Muscle of arm (tissue), 12 donors: Measurements from ENCODE around the gene LRCH2. TPM values are rescaled to one million over a fixed set of nuclear protein-coding genes. Genes with fewer than 3 reads are reported as not detected.
"Not testable (repeated sequence)": the region's sequence is repeated elsewhere in the genome, so short reads cannot be mapped to it uniquely, and the experiment has no call there.

ENCODE experiments used
- DNase-seq: peaks from one replicate; pipeline ENCODE4 v3.0.0-alpha.2; 2013
- polyA plus RNA-seq, 12 donors: library from polyadenylated mRNA; unstranded; fragments of 120-200 nt; gene quantifications; one replicate each; pipeline ENCODE4 v1.2.1, GENCODE V29; 2013; ENCODE audit not compliant: insufficient read length in 12 of 12

Gene LRCH2
- polyA plus RNA-seq, 12 donors = 3.4 to 7.9 (median 5.8) TPM; not detected in 1

DNA sequence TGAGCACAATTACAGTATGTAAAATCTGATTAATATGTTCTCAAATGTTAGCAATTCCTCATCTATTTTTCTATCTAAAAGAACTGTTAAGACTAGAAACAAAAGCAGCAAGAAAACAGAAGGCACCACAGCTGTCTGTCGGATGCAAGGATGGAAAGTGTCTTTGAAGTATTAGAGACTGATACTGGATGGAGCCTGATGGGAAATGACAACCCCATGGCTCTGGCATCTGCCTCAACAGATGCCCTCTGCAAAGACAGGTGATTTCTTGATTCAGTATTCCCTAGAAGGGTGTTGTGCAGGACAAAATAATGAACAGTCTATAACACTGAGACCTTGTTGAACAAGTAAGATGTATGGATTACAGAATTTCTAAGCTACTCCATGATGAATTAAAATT is 19.7 kb downstream of the LRCH2 start:
- DNase-seq = no peak

- DNase-seq = not testable (repeated sequence)
Measured at GRCh38 chrX:115209547-115209946, 24.3 kb downstream of the LRCH2 start.

- no peak for DNase-seq
Measured at GRCh38 chrX:115204040-115204439, 29.9 kb downstream of the LRCH2 start.

GRCh38 chrX:115192244-115192700 is 41.6 kb downstream of the LRCH2 start:
- DNase-seq = no peak

GRCh38 chrX:115191490-115192243 is 42.2 kb downstream of the LRCH2 start:
- no peak for DNase-seq

GRCh38 chrX:115190636-115191489 is 43.0 kb downstream of the LRCH2 start:
- no peak for DNase-seq

DNA sequence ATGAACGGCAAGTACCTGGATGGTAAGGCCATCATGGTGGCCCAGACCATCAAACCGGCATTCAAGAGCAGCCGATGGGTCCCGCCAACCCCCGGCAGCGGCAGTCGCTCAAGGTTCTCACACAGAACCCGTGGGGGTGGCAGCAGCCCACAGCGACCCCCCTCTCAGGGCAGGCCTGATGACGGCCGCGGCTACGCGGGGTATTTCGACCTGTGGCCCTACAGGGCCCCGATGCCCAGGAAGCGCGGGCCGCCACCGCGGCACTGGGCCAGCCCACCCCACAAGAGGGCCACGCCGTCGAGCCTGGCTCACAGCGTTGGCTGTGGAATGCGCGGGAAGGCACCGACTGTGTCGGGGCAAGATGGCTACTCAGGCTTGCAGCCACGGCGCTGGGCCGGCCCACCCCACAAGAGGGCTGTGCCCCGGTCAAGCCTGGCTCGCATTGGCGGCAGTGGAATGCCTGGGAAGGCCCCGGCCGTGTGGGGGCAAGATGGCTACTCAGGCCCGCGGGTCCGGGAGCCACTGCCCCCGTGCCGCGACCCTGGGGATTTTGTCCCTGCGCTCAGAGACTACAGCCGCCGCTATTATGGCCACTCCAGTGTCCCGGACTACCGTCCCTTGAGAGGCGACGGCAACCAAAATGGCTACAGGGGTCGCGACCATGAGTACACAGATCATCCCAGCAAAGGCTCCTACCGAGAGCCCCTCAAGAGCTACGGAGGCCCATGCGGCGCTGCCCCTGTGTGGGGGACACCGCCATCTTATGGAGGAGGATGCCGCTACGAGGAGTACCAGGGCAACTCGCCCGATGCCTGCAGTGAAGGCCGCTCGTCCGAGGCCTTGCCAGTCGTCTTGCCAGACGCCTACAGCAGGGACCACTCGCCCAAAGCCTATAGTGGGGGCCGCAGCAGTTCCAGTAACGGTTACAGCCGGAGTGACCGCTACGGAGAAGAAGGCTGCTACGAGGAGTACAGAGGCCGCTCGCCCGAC is 44.0 kb downstream of the LRCH2 start:
- DNase-seq = no peak

- DNase-seq = no peak
Measured at GRCh38 chrX:115189110-115189509, 44.8 kb downstream of the LRCH2 start, which contains the start of gene RBMXL3. RBMXL3 (plus strand) TSS chrX:115189410; CDS start chrX:115189442, 32 bp downstream.

GRCh38 chrX:115183980-115184379 is 49.9 kb downstream of the LRCH2 start:
- no peak for DNase-seq

DNA sequence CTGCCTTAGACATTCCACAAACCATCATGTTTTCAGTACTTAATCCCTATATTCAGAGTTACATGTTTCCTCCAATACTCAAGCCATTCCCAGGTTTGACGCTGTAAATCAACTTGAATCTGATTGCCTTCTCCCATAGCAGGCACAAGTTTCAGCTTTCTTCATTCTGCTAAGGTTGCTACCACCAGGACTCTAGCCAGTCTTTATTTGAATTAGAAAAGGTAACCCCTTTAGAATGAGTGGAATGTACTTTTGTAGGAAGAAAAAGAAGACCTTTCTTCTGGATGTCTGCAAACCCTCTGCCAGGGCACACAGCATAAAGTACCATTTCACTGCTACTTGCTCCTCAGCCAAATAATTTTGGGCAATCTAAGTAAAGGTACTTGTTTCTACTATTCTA is 55.4 kb downstream of the LRCH2 start:
- DNase-seq = no peak

DNA sequence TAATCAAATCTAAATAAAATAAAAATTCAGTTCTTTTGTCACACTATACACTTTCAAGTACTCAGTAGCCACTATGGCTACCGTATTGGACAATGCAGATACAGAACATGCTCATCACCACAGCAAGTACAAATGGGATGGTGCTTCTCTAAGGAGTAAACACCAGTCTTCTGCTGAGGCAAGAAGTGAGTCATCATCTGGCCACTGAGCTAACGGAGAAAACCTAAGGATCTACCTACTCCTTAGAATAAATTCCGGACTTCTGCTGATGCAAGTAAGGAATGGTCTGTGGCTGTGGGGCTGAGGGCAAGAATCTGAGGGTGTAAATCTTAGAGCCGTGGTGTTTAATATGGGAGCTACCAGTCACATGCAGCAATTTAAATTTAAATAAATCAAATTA is 56.0 kb downstream of the LRCH2 start:
- no peak for DNase-seq

DNA sequence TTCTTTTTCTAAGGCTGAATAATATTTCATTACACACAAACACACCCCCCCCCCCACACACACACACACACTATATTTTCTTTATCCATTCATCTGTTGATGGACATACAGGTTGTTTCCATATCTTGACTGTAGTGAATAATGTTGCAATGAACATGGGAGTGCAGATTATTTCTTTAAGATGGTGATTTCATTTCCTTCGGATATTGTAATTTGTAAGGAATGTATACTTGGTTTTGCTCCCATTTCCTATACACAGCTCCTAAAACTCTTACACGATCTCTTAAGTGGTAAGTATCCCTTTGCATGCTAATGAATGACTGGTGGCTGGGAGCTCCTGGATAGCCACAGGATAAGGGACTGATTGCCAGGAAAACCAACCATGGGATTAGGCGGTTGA is 59.3 kb downstream of the LRCH2 start:
- no peak for DNase-seq

- DNase-seq = no peak
Measured at GRCh38 chrX:115173181-115173580, 60.7 kb downstream of the LRCH2 start.

DNA sequence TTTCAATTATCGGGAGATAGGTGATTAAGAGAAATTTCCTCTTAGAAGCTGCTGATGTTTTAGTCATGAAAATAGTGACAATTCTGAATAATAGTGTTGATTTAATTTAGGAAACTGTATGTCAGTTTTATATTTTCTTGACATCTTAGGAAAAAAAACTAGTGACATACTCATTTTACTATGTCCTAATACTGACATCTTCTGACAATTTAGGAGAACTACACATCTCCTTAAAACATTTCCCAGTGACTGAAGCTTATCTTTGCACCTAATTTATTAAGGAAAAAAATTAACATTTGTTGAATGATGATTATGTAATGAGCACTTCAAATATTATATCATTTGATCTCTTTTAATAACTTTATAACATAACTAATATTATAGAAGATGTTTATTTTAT is 86.7 kb downstream of the LRCH2 start:
- DNase-seq = no peak

DNA sequence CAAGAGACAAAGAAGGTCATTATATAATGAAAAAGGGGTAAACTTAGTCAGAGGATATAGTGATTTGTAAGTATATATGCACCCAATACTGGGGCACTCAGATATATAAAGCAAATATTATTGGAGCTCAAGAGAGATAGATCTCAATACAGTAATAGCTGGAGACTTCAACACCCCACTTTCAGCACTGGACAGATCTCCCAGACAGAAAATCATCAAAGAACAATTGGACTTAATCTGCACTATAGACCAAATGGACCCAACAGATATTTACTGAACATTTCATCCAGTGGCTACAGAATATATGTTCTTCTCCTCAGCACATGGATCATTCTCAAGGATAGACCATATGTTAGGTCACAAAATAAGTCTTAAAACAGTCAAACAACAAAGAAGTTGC is 91.8 kb downstream of the LRCH2 start:
- DNase-seq = no peak

DNA sequence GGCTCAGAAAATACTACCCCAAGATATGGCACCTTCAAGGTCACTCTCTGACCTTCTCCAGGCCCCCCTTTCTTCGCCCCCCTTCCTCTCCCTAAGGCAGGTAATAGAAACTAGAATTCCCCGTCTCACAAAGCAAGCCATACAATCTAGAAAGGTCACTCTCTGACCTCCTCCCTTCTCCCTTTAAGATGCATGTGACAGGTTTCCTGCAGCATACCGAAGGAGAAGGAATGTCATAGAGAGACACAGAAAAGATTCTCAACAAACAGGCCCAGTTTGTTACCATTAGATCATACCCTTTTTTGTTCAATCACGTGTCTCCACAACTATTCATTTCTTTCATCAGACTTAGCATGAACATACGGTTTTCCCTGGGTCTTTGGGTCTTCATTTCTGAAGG is 95.9 kb downstream of the LRCH2 start:
- DNase-seq = no peak

DNA sequence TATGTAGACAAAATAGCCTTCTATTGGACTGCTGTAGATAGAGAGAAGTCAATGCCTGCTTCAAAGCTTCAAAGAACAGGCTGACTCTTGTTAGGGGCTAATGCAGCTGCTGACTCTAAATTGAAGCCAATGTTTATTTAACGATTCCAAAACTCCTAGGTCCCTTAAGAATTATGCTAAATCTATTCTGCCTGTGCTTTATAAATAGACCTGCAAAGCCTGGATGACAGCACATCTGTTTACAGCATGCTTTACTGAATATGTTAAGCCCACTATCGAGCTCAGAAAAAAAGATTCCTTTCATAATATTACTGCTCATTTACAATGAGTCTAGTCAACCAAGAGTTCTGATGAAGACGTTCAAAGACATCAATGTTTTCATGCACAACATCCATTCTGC is 99.5 kb downstream of the LRCH2 start:
- peak; percentile 38 for DNase-seq

DNA sequence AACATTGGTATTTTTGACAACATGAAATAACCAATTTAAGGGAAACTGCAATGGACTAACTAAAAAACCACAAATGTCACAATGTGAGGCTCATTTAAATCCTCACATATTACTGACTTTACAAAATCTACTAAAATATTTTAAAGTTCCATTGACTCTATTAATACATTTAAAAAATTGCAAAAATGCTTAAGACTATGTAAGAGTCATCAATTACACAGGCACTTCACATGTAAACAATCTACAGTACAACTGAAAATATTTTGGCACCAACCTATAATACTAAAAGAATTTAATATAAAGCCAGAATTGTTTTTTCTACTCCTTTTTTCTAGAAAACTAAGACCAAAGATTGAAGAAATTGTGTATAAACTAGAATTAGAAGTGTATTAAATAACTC is 121.5 kb downstream of the LRCH2 start:
- no peak for DNase-seq

DNA sequence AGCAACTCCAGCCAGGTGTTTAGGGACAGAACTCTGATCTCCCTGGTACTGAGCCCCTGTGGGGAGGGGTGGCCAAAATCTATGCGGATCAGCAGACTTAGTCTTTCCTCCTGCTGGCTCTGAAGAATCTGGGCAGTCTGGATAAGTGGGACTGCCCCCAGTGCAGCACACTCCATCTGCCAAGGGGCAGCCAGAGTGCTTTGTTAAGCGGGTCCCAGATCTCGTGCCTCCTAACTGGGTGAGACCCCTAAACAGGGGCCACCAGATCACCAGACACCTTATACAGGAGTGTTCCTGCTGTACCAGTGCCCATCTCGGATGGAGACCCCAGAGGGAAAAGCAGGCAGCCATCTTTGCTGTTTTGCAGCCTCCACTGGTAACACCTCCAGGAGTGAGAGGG is 135.0 kb downstream of the LRCH2 start:
- no peak for DNase-seq

DNA sequence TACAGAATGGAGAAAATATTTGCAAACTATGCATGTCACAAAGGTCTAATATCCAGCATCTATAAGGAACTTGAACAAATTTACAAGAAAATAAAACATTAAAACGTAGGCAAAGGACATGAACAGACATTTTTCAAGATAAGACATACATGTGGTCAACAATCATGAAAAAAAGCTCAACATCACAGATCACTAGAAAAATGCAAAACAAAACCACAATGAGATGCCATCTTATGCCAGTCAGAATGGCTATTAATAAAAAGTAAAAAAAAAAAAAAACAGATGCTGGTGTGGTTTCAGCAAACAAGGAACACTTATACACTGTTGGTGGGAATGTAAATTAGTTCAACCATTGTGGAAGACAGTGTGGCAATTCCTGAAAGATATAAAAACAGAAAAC is 140.7 kb downstream of the LRCH2 start:
- DNase-seq = no peak

- DNase-seq = no peak
Measured at GRCh38 chrX:115089419-115089818, 144.5 kb downstream of the LRCH2 start.

DNA sequence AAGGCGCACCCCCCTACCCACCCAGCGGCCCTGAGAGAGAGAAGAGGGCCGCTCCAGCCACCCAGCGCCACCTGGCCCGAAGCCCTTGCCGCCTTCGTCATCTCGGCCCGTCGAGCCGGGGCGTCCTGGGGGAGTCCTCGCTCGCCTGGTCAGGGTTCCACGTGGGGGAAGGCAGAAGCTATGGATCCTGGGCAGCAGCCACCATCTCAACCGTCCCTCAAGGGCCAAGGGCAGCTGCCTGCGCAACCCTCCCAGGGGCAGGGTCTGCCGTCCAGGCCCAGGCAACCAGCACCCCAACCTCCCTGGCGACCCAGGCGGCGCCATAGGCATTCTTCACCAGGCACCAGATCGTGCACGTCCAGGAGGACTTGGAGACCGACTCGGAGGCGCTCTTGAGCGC is 165.0 kb downstream of the LRCH2 start:
- no peak for DNase-seq
